ENCODE data around the gene MXD3. TPM values are rescaled to one million over a fixed set of nuclear protein-coding genes. Genes with fewer than 3 reads are reported as not detected.

Gene MXD3
- total RNA-seq, 2 experiments from 2014 or later: 60.2 to 117 TPM

GRCh38 chr5:177291735-177292134 lies 20.0 kb downstream of the MXD3 start:
- no peaks in the 10 kb centered on the region for H3K27me3 Mint-ChIP-seq
- no peak overlapping the region for H3K27ac Mint-ChIP-seq
- no peak for ATAC-seq
- H3K4me1 Mint-ChIP-seq: peaks cover 35% of the 10 kb centered on the region
- H3K4me3 Mint-ChIP-seq: no peak overlapping the region
- CTCF ChIA-PET: no interaction called here
- no peaks in the 10 kb centered on the region for H3K9me3 Mint-ChIP-seq (ENCODE audit: low read depth)
- peaks cover 58% of the 10 kb centered on the region for H3K36me3 Mint-ChIP-seq
- no peak for DNase-seq

- no peak for DNase-seq
- no peak overlapping the region for H3K27ac Mint-ChIP-seq
- peaks cover 56% of the 10 kb centered on the region for H3K36me3 Mint-ChIP-seq
- ATAC-seq: no peak
- no peaks in the 10 kb centered on the region for H3K27me3 Mint-ChIP-seq
- CTCF ChIA-PET: interaction anchor here (0.6 to 1.2 kb wide), 2 partner anchors 165 kb away, joined by 3 read pairs; no protein-coding TSS in a partner anchor
- no peaks in the 10 kb centered on the region for H3K9me3 Mint-ChIP-seq (ENCODE audit: low read depth)
- H3K4me1 Mint-ChIP-seq: peaks cover 33% of the 10 kb centered on the region
- H3K4me3 Mint-ChIP-seq: no peak overlapping the region
Measured at GRCh38 chr5:177290816-177291596, 20.7 kb downstream of the MXD3 start.

GRCh38 chr5:177288191-177288590 lies 23.5 kb downstream of the MXD3 start:
- peaks cover 46% of the 10 kb centered on the region for H3K36me3 Mint-ChIP-seq
- no peak overlapping the region for H3K27ac Mint-ChIP-seq
- CTCF ChIA-PET: interaction anchor here (1.0 to 1.4 kb wide), 2 partner anchors 18 to 22 kb away, joined by 3 read pairs; no protein-coding TSS in a partner anchor
- H3K27me3 Mint-ChIP-seq: no peaks in the 10 kb centered on the region
- ATAC-seq: no peak
- no peak overlapping the region for H3K4me3 Mint-ChIP-seq
- DNase-seq: no peak
- no peaks in the 10 kb centered on the region for H3K9me3 Mint-ChIP-seq (ENCODE audit: low read depth)
- peaks cover 17% of the 10 kb centered on the region for H3K4me1 Mint-ChIP-seq

- no peak overlapping the region for H3K4me3 Mint-ChIP-seq
- H3K36me3 Mint-ChIP-seq: peaks cover 37% of the 10 kb centered on the region
- CTCF ChIA-PET: interaction anchor here (1.0 to 2.2 kb wide), 3 partner anchors 12 to 165 kb away, joined by 3 to 9 read pairs (median 4); no protein-coding TSS in a partner anchor
Measured at GRCh38 chr5:177276886-177277285, 34.8 kb downstream of the MXD3 start.

GRCh38 chr5:177275883-177276282 lies 35.8 kb downstream of the MXD3 start:
- ATAC-seq: no peak
- CTCF ChIA-PET: interaction anchor here (0.8 to 2.2 kb wide), 2 partner anchors 12 to 162 kb away, joined by 5 to 9 read pairs; no protein-coding TSS in a partner anchor
- no peak overlapping the region for H3K27ac Mint-ChIP-seq

More at GRCh38 chr5:177276886-177277285, 34.8 kb downstream of the MXD3 start:
- Mint-ChIP-seq H3K4me1 (peaks cover 10% of the 10 kb centered on the region), H3K27me3 (no peaks in the 10 kb centered on the region), H3K9me3 (ENCODE audit: low read depth) (no peaks in the 10 kb centered on the region), H3K27ac (peak overlapping the region; percentile 67)
- no peak for ATAC-seq
- no peak for DNase-seq

GRCh38 chr5:177271113-177271512 lies 40.6 kb downstream of the MXD3 start:
- Mint-ChIP-seq H3K27ac (no peak overlapping the region), H3K9me3 (ENCODE audit: low read depth) (no peaks in the 10 kb centered on the region), H3K4me1 (no peaks in the 10 kb centered on the region), H3K4me3 (no peak overlapping the region), H3K27me3 (no peaks in the 10 kb centered on the region), H3K36me3 (peaks cover 40% of the 10 kb centered on the region)
- no peak for ATAC-seq
- CTCF ChIA-PET: interaction anchor here (0.7 to 2.0 kb wide), 2 partner anchors 15 to 157 kb away, joined by 4 to 6 read pairs; no protein-coding TSS in a partner anchor
- no peak for DNase-seq

More at GRCh38 chr5:177275883-177276282, 35.8 kb downstream of the MXD3 start:
- peaks cover 38% of the 10 kb centered on the region for H3K36me3 Mint-ChIP-seq
- H3K27me3 Mint-ChIP-seq: no peaks in the 10 kb centered on the region
- no peak overlapping the region for H3K4me3 Mint-ChIP-seq
- H3K9me3 Mint-ChIP-seq (ENCODE audit: low read depth): no peaks in the 10 kb centered on the region
- no peak for DNase-seq
- H3K4me1 Mint-ChIP-seq: peaks cover 10% of the 10 kb centered on the region

- Mint-ChIP-seq H3K27ac (no peak overlapping the region), H3K4me3 (no peak overlapping the region), H3K4me1 (no peaks in the 10 kb centered on the region), H3K9me3 (ENCODE audit: low read depth) (no peaks in the 10 kb centered on the region), H3K36me3 (peaks cover 43% of the 10 kb centered on the region), H3K27me3 (no peaks in the 10 kb centered on the region)
- no peak for ATAC-seq
- CTCF ChIA-PET: interaction anchor here (0.7 to 2.0 kb wide), 3 partner anchors 15 to 156 kb away, joined by 3 to 6 read pairs (median 4); no protein-coding TSS in a partner anchor
- DNase-seq: no peak
Measured at GRCh38 chr5:177270653-177271052, 41.0 kb downstream of the MXD3 start.

- CTCF ChIA-PET: interaction anchor here (1.2 to 2.0 kb wide), 2 partner anchors 18 to 156 kb away, joined by 3 to 6 read pairs; no protein-coding TSS in a partner anchor
- DNase-seq: no peak
Measured at GRCh38 chr5:177269976-177270375, 41.7 kb downstream of the MXD3 start.

GRCh38 chr5:177269232-177269895 lies 42.3 kb downstream of the MXD3 start:
- ATAC-seq (no peak), DNase-seq (no peak)
- Mint-ChIP-seq H3K27me3 (no peaks in the 10 kb centered on the region), H3K4me3 (no peak overlapping the region), H3K27ac (no peak overlapping the region), H3K4me1 (no peaks in the 10 kb centered on the region), H3K9me3 (ENCODE audit: low read depth) (no peaks in the 10 kb centered on the region), H3K36me3 (peaks cover 43% of the 10 kb centered on the region)
- CTCF ChIA-PET: interaction anchor here (1.2 to 2.0 kb wide), 2 partner anchors 19 to 155 kb away, joined by 3 to 6 read pairs; no protein-coding TSS in a partner anchor

More at GRCh38 chr5:177269976-177270375, 41.7 kb downstream of the MXD3 start:
- Mint-ChIP-seq H3K27me3 (no peaks in the 10 kb centered on the region), H3K9me3 (ENCODE audit: low read depth) (no peaks in the 10 kb centered on the region), H3K36me3 (peaks cover 44% of the 10 kb centered on the region), H3K4me3 (no peak overlapping the region), H3K27ac (no peak overlapping the region), H3K4me1 (no peaks in the 10 kb centered on the region)
- no peak for ATAC-seq

GRCh38 chr5:177265395-177265794 lies 46.3 kb downstream of the MXD3 start:
- no peak overlapping the region for H3K4me3 Mint-ChIP-seq
- no peaks in the 10 kb centered on the region for H3K9me3 Mint-ChIP-seq (ENCODE audit: low read depth)
- peaks cover 10% of the 10 kb centered on the region for H3K4me1 Mint-ChIP-seq
- H3K27me3 Mint-ChIP-seq: no peaks in the 10 kb centered on the region
- CTCF ChIA-PET: interaction anchor here (1.3 kb wide), 1 partner anchor 11 kb away, joined by 4 read pairs; no protein-coding TSS in a partner anchor
- ATAC-seq (no peak), DNase-seq (no peak)
- H3K27ac Mint-ChIP-seq: no peak overlapping the region
- H3K36me3 Mint-ChIP-seq: peaks cover 55% of the 10 kb centered on the region

- Mint-ChIP-seq H3K36me3 (peaks cover 54% of the 10 kb centered on the region), H3K4me3 (no peak overlapping the region), H3K27me3 (no peaks in the 10 kb centered on the region), H3K27ac (no peak overlapping the region), H3K4me1 (peaks cover 10% of the 10 kb centered on the region), H3K9me3 (ENCODE audit: low read depth) (no peaks in the 10 kb centered on the region)
- CTCF ChIA-PET: interaction anchor here (1.0 to 2.6 kb wide), 5 partner anchors 12 to 193 kb away, joined by 3 to 10 read pairs (median 4); no protein-coding TSS in a partner anchor
- DNase-seq (no peak), ATAC-seq (no peak)
Measured at GRCh38 chr5:177264178-177264577, 47.5 kb downstream of the MXD3 start.

- Mint-ChIP-seq H3K4me3 (no peak overlapping the region), H3K4me1 (peaks cover 12% of the 10 kb centered on the region), H3K9me3 (ENCODE audit: low read depth) (no peaks in the 10 kb centered on the region), H3K27ac (no peak overlapping the region), H3K27me3 (no peaks in the 10 kb centered on the region), H3K36me3 (peaks cover 59% of the 10 kb centered on the region)
- ATAC-seq (no peak), DNase-seq (no peak)
- CTCF ChIA-PET: no interaction called here
Measured at GRCh38 chr5:177261510-177261909, 50.2 kb downstream of the MXD3 start.

GRCh38 chr5:177260961-177261360 lies 50.7 kb downstream of the MXD3 start:
- DNase-seq: no peak

More at GRCh38 chr5:177260961-177261360, 50.7 kb downstream of the MXD3 start:
- H3K27ac Mint-ChIP-seq: no peak overlapping the region
- no peaks in the 10 kb centered on the region for H3K9me3 Mint-ChIP-seq (ENCODE audit: low read depth)
- H3K4me1 Mint-ChIP-seq: peaks cover 16% of the 10 kb centered on the region
- no peaks in the 10 kb centered on the region for H3K27me3 Mint-ChIP-seq
- ATAC-seq: no peak
- H3K36me3 Mint-ChIP-seq: peaks cover 54% of the 10 kb centered on the region
- H3K4me3 Mint-ChIP-seq: no peak overlapping the region
- CTCF ChIA-PET: no interaction called here

Measured in activated CD8-positive, alpha-beta memory T cell treated with anti-CD3 and anti-CD28 coated beads, Interleukin-2, amount 10 ng/mL, durations not matched to agents 7 days and 5 days (primary cell).